HG02884 (cell line): ENCODE data around the gene TMEM209.
A peak's percentile ranks its signal among the peaks of the same experiment; 100 is the strongest.

Experiments
- ATAC-seq: cut with Tn5 transposase; IDR thresholded peaks from one replicate; pipeline ENCODE4 v1.9.1; 2021; ENCODE audit warnings: mild to moderate bottlenecking, moderate library complexity; ENCODE audit not compliant: unreplicated experiment

The TMEM209 gene

DNA sequence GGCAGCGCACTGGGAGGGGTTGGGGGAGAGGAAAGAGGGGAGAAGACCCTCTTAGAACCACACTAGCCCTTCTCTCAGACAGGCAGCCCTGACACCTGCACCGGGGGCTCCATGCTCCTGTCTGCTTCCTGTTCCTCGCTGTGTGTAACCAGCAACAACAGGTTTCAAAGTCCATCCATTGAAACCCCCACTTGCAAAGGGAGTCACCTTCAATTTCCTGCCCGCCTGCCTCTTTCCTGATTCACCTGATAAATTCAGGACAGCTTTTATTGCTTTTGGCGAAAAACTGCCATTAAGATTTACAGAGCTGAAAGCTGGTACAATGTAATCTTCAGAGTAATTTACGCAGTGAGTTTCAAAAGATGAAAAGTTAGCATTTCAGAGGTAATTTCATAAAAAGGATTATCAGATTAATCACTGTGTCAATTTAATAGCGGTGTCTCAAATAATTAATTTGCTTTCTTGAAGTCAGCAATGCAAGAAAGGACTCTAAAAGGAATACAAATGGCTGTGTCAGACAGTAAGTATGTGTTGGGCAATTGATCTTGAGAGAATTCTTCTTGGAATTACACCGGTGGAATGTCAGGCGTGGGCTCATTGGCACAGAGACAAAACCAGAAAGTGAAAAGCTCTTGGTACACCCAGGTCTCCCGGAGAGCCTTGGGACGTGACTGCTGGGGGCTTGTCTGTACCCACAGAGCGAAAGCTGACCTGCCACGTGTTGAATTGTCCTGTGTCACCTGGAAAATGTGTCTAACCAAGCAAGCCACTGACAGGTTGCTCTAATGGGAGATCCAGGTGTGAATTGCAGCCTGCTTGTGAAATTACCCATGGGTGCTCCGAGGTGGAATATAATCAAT is 60.7 kb downstream of the TMEM209 start:
- ATAC-seq: no peak

DNA sequence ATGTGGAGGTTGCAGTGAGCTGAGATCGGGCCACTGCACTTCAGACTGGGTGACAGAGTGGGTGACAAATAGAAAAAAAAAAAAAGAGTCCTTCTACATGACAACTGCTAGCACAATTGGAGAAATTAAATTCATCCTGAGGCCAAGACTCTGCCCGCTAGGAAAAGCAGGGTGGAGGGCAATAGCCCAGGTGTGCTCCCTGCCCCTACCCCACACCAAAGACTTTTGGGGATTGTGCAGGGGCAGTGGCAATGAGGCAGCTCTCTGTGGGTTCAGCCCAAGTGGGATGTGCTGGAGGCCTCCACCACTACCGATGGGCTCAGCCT is 61.3 kb downstream of the TMEM209 start:
- no peak for ATAC-seq

DNA sequence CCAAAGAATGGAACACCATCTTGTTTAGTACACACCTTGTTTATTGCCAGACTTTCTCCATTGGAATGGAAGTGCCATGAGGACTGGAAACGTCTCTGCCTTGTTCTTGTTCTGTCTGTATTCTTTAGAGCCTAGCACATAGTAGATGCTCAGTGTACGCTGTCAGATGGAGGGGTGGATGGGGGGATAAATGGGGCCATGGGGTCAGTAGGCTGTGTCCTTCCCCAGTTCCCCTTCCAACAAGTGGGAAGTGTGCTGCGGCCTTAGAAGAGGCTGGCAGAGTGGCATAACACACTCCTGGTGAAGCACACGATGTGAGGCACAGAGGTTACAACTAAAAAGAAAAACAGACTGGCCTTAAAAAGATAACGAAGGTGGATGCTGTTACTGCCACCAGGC is 61.9 kb downstream of the TMEM209 start:
- ATAC-seq: no peak

DNA sequence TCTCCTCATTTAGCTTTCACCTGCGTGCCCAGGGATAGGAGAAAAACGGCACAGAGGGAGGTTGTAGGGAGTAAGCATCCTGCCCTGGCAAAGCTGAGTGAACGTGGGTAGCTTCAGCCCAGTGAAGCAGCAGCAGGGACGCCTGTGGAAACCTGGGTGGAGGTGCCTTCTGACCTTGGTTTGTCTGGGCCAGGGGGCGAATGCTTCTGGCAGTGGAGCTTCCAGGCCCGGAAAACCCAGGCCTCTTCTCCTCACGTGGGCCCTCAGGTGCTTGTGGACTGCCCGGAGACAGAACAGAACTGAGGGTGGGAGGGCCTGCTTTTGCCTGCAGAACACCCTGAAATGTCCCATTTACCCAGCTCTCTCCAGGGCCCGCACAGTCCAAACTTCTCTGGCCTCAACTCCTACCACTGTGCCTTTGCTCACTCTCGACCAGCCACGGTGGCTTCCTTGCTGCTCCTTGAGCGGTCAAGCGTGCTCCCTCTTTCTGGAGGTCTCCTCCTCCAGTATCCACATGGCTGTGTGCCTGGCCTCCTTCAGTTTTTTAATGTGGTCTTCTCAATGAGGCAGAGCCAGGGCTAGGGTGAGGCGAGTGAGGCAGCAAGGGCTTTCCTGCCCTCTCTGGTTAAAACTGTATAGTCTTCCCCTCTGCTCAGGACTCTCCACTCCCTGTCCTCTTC is 62.4 kb downstream of the TMEM209 start:
- no peak for ATAC-seq

DNA sequence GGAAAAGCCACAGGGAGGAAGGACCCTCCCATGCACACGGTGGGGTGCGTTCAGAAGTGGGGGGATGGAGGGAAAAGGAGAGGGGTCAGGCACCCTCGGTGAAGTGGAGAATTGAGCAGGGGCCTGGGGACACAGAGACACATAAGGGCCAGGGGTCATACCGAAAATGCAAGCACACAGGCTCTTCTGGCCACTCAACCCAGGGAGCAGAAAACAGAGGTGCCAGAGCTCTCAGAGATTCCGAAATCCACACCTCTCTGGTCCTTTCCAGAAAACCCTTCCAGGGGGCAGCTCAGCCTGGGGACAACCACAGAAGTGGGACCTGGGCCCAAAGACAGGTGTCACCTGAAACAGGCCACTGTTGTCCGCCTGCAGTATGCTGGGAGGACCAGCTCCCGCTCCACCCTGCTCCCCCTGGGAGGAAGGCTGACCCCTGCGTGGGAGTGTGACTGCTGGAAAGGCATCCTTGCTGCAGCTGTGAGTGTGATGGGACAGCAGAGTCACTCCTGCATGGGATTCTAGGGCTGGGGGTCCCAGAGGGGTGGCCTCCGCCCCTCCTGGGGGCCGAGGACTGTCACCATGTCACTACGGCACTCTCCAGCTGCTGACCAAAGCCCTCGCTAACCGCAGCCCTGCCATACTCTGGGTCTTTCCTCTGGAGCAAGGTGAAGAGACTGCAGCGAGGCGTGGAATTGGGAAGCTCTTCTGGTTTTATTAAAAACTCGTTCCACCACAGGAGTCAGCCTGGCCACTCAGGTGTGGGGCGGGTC is 63.1 kb downstream of the TMEM209 start:
- no peak for ATAC-seq

DNA sequence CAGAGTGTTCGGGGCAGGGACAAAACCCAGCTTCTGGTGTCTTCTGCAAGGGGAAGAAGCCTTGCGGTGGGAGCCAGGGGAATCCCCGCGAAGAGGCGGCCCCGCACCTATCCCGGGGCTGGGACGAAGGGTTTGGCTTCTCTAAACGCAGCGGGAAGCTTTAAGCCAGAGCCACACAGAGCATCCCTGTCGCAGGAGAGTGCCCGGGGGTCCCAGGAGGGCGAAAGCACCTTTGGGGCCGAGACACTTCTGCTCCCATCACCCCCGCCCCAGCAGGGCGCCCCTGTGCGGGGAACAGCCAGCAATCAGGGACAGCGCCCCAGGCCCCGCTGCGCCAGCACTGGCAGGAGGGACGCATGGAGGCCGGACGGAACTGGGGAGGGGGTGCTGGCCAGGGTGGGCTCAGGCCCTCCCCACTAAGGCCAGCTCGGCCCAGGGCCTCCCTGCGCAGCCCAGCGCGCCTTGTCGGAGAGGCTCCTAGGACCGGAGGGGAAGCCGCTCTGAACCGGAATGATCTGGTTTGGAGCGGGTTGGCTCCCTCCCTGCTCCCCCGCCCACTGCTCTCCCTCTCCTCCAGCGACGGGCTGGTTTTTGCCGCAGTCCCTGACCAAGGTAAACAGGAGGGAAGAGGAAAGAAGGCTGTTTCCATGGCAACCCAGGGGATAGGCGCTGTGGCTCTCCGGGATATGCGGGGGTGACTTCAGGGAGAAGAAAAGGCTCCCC is 63.9 kb downstream of the TMEM209 start:
- ATAC-seq: peak; percentile 69

DNA sequence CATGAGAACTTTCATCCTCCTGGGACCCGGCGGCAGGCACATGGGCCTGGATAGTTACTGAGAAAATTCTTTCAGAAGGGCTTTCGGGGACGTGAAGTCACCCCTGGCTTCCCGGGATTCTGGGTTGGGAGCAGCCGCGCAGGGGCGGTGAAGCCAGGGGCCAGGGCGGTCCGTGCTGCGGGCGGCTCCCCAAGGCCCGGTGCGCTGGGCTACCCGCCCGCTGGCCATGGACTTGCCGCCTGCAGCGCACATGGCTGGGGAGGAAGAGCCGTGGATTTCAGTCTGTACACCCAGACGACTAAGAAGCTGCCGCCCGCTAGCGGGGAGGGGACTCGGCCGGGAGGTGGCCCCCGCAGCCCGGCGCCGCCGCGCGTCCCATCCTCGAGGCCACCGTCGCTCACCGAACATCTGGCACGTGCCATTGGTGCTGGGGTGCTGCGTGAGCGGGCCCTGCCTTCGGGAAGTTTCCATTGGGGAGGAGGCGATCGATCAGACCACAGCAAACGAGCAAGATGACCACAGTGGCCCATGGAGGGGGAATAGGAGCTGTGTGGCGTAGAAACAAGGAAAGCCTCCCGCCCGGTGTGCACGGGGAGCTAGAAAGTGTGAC is 64.5 kb downstream of the TMEM209 start:
- no peak for ATAC-seq

DNA sequence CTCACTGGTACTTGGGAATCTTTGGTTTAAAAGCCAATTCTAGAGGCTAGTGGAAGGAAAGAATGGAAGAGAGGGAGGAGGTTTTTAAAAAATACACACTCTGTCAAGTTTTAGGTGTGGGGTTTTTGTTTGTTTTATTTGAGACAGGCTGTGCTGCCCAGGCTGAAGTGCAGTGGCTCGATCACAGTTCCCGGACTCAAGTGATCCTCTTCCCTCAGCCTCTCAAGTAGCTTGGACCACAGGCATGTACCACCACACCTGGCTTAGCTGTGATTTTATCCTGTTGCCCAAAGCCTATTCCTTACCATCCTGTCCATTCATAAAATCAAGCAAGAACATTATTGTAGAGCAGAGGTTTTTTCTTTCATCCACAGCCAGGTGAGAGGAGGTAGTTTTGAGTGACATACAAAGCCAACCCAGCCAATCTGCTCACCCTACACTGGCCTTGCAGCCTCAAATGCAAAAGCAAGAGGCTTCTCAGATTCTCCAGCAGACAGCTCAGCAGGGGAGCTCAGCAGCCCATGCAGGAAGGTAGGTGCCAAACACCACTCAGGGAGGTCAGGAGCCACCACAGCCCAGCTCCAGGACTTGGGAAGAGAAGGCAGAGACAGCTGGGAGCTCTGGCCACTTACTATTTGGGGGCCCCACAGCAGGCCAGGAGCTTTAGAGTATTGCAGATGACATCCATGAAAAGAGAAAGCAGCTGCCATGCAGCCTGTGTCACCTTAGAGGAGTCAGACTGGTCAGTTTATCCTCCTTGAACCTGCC is 65.8 kb downstream of the TMEM209 start:
- ATAC-seq: no peak

DNA sequence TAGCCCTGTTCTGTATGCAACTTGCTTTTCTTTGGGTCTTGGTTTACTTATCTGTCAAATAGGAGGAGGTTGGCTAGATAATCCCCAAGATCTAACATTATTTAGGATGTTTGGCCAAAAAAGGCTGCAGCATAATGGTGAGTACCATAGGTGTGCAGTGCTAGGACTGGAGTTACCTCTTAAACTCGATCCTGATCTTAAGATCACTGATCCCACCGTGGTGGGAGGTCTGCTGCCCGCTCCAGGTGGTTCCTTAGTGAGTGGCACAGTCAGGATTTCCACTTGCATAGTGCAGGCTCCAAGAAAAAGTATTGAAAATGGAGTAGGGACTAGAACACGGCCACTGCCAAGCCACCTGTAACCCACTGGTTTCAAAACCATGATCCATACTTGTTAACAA is 68.0 kb downstream of the TMEM209 start:
- no peak for ATAC-seq

DNA sequence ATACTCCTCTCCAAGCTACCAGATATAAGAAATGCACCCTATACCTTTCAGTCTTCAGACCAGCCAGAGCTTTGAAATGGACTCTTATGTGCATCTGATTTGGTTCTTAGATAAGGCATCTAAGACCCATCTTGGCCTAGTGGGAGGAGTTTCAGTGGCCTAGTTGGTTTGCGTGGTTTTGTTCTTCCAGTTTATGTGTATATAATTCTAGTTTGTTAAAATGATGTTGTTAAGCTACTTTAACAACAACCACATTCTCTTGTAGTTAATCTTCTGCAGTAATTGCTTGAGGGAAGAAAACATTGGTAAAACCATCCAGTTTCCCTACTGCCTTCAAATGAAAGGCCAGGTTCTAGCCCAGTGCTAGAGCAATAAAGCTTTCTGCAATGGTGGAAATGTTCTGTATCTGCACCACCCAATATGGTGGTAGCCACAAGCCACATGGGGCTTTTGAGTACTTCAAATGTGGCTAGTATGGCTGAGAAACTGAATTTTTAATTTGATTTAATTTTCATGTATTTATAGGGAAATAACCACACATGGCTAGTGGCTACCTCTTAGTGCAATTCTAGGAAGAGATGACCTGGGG is 68.5 kb downstream of the TMEM209 start:
- no peak for ATAC-seq

DNA sequence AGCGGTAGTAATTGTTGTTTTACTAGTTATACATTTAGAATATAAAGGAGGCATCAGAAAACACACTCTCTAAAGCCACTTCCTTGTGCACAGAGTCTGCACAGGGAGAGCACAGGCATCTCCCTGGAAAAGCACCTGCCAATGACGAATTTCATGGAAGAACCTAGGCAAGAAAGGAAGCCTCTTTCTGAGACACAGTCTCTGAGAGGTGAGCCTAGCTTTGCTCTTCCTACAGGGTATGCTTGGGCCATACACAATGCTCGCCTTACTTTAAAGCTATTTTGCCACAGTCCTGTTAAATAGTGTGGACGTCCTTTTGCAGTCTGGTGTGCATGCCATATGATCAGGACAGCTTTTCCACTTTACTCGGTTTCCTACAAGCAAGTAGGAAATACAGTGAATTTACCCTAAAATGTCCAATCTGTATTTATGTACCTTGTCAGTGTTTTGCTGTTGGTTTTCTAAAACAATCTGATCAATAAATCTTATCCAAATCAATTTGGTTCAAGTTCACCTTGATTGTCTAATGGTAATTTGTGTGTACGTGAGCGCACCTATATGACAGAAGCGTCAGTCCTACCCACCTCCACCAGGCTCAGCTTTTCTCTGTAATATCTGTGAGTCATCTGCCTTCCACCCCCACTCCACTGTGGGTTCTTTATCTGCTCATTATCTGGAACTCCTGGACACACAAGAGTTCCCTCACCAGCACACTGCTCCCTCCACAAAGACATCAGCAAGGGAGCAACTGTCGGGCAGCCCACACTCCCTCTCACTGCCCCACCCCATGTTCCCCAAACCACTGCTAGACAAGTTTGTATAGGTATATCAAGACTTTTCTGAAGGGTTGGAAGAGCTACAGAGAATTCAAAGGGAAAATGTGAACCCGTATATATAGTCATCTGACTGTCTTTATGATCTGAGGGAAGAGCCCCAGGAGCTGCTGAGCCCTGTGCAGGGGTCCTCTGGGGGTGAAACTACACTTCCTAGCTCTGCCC is 69.7 kb downstream of the TMEM209 start:
- no peak for ATAC-seq

DNA sequence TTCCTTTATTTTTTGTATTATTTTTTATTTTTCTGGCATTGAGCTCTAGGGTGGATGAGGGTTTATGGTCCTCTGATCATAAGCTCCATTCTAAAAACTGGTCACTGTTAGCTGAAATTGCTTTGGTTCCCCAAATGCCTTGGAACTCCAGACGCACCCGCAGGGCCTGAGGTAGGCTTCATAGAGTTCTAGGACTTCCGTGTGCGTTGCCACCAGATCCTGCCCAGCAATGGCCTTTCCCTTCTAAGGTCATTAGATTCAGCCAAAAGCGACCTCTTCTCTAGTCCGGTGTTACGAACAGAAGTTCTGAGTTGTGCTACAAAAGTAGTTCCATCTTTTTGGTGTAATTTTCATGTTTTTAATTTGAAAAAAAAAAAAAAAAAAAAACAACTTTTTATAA is 70.5 kb downstream of the TMEM209 start:
- no peak for ATAC-seq

DNA sequence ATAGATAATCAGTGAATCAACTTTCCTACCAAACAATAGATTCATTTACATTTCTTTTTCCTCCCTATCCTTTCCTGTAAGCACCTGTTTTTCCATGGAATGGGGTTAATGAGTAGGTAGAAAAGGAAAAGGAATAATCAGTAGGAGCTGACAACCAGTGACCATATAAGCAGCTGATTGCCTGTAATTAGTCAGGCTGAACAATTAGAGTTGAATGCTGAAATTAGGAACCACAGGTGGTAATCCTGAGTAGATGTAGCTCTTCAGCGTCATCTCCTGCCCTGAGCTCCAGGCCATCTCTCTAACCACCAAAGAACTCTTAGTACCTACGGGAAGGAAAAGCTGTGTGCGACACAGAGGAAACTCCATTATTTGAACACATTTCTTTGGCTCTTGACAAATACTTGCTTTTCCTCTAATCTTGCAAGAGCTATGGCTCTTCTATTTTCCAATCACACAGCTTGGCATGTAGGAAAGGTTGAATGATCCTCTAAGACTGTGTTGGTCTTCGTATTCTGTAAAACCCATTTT is 71.0 kb downstream of the TMEM209 start:
- ATAC-seq: no peak

DNA sequence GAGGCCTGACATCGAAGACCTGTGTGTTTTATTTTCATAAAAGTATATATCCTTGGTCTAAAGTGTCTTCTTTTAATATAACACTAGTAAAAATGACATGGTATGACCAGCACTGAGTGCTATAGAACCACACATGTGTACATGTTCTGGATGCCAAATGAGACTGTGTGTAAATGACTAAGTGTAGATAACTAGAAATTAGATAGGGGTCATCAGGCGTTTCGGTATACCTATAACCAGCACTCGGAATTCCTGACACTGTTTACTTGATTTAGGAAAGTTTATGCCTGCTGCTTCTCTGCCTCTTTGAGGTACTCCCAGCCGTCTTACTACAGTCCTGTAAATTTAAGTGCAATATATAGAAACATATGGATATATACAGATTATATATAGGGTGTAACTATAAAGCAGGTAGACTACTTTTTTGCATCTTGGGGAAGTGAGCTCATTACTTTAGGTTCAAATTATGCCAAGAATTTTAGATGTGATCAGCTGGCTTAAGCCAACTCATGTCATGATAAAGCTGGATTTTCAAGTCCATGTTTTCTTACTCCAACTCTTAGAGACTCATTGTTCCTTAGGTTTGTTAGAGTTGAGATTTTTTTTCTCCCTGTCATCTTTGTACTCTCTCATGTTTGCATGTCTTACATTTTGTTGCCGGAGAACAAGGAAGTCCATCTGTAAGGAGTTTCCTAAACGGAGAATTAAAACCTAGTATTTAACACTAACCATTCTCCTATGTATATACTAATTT is 72.0 kb downstream of the TMEM209 start:
- ATAC-seq: no peak

DNA sequence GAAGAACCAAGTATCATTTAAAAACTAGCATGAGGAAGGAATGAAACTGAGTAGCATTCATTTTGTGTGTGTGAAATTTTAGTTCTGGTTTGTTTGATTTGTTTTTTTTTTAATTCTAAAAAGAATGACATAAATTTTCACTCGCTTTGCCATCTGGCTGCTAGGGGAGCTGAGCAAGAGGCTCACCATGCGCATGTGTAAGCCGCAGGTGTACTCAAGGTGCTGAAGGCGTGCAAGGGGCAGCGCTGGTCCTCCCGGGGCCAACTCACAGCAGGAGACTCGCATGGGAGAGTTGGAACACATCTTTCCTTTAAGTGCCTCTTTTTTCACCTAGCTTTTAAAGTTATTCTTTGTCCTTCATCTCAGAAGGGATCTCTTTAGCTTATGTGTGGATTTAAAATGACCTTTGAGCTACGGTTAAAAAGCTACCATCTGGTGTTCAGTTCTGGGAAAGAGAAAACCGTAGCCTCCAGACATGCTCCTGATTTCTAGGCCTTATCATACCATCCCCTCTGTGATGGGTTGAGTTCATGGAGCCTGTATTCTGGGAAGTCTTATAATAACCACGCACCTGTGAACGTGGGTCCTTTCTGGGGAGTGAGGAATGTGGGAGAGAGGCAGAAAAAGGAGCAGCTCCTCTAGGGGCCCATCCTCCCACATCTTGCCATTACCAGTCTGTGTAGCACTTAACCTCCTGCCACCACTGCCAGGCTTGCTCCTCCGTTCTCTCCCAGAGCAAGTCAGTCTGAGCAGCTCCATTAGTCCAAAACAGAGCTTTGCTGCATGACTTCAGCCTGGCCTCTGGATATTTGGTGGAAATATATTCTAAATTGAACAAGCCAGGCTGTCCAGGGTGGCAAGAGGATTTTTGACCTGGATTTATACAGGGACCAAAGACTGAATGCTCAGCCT is 73.0 kb downstream of the TMEM209 start:
- ATAC-seq: no peak

DNA sequence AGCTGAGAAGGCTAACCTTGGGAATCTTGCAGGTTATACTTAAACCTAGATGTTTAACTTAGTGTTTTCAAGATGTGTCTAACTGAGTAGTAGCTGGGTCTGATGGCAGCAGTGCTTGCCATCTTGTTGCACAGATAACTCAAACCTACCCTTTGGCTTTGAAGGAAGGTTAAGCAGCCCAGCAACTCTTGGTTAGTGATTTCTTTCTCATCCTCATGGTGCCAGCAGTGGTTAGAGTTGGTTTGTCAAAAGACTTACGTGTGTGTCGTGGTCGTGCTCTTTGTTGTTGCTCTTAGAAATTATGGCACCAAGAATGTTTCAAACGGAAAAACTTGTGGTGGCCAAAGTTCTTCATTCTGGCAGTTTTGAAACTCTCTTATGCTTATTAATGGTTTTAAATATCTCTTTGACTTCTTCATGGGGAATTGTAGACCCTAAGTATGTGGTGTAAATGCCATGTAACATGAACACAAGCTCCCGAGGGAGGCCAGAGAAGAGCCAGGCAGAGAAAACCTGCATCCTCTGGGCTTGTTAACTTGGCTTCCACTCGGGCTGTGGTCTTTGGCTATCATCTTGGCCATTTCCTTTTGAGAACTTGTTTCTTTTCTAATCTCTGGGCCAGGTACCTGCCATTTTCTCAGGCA is 73.9 kb downstream of the TMEM209 start:
- ATAC-seq: no peak
